Hematopoietic multipotent progenitor cell treated with erythropoietin and hydrocortisone succinate and interleukin-3 and kit ligand, for 8 days (in vitro differentiated cells): ENCODE data around the gene PLEKHD1.

Experiments used
- DNase-seq: peaks from one replicate; pipeline ENCODE4 v3.0.0-alpha.2; 2015

PLEKHD1 gene

GRCh38 chr14:69553252-69553651 lies 68.7 kb downstream of the PLEKHD1 start:
- DNase-seq, result no peak

DNA sequence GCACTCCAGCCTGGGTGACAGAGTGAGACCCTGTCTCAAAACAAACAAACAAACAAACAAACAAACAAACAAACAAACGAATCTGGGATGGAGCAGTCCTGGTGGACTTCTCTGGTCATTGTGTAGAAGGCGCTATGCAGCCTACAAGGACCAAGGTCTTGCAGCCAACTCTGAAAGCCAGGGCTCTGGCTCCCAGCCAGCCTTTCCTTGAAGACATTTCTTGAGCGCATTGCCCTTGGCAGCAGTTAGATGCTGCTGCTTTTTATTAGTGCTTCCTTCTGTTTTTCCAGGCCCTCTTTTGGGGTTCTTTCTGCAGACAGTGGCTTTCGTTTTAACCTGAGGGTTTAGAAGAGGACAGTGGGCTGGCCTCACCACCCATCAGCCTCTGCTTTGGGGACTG lies 70.0 kb downstream of the PLEKHD1 start:
- no peak for DNase-seq

DNA sequence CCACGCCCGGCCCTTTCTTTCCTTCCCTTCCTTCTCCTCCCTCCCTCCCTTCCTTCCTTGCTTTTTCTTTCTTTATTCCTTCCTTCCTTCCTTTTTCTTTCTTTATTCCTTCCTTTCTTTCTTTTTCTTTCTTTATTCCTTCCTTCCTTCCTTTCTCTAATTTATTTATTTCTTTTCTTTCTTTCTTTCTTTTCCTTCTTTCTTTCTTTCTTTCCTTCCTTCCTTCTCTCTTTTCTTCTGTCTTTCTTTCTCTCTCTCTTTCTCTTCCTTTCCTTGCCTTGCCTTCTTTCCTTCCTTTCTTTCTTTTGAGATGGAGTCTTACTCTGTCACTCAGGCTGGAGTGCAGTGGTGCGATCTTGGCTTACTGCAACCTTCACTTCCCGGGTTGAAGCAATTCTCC lies 74.2 kb downstream of the PLEKHD1 start:
- no peak for DNase-seq

DNA sequence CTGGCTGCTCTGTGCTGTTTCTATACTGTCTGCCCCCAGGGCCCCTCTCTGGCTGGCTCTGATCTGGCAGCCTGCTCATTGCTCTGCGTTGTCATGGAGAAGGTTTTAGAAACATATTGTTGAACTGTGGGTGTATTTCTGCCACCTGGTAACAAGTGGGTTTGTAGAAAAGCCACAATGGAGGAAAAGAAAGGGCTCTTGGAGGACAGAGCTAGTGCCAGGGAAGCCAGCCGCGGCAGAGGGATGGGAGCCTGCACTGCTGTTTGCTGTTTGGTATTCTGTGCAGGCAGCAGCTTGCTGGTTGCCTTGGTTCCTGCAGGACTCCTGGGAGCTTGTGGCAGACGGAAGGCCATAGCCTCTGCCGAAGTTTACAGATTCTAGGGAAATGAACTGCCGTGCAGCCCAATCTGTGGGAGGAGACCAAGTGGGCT lies 75.1 kb downstream of the PLEKHD1 start:
- DNase-seq, result no peak

DNA sequence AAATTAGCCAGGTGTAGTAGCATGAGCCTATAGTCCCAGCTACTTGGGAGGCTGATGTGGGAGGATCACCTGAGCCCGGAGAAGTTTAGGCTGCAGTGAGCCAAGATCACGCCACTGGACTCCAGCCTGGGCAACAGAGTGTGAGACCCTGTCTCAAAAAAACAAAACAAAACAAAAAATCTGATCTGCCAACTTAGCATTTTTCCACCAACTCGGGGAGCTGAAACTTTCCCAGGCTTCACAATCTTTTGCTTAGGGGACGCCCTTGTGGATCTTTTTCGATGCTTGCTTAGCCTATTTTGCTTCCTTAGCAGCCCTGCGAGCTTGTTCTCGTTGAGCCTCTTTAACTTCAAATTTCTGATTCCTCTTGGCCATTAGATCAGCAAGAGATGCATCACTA lies 76.3 kb downstream of the PLEKHD1 start:
- DNase-seq, result no peak

DNA sequence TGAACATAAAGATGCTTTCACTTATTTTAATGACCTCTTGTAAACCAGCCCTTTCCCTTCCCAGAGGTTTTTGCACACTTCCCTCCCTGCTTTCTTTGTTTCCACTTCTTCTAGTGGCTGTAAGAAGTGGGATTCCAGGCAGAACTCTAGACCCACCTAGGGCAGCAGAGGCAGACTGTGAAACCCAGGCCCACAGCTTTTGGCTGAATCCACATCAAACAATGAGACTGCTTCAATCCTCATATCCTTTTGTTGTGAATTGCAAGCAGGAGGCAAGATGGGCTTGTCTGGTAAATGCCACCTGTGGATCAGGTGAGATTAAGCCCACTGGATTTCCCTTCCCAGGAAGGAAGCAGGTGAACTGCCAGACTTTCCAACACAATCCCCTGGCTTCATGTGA lies 77.4 kb downstream of the PLEKHD1 start:
- no peak for DNase-seq

DNA sequence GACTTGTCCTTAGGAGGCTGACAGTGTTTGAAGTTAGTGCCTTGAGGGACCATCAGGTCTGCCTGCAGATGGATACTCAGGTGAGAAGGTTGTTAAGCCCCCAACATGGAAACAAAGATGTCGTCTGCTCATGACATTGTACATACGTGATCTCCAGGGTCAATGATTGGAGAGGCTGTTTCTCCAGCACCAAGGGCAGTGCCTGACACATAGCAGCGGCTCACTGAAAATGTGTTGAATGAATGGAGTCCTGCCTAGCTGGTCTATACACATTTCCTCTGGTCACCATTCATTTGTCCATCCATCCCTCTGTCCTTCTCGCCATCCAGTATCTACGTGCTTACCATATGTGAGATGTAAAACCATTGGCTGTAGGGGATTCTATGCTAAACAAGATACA lies 83.0 kb downstream of the PLEKHD1 start:
- no peak for DNase-seq

GRCh38 chr14:69569859-69570258 lies 85.3 kb downstream of the PLEKHD1 start:
- no peak for DNase-seq

- no peak for DNase-seq
These were observed 86.4 kb downstream of the PLEKHD1 start for GRCh38 chr14:69570836-69571330.

DNA sequence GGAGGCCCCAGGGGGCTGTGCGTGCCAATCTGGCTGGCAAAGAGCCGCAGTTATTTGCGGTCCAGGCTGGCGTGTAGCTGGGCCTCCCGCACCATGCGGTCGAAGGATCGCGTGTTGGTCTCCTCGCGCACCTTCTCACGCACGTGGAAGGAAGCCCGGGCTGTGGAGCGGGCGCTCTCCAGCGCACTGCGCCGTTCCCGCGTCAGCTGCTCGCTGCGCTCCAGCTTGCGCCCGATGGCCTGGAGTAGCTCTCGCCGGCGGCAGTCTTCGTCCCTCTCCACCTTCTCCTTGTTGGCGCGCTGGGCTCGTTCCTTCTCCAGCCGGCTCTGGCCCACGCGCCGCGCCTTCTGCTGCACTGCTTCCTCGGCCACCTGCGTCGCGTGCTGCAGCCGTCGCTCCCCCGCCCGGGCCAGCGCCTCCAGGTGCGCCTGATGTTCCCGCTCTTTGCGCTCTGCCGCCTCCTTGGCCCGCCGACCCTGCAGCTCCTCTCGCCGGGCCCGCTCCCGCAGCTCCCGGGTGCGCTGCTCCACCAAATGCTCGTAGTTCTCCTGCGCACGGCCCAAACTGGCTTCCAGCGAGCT lies 87.0 kb downstream of the PLEKHD1 start:
- DNase-seq, result no peak

- peak; percentile 16 for DNase-seq
These were observed 87.7 kb downstream of the PLEKHD1 start for GRCh38 chr14:69572030-69572840.

GRCh38 chr14:69572841-69573135 lies 88.3 kb downstream of the PLEKHD1 start:
- no peak for DNase-seq

DNA sequence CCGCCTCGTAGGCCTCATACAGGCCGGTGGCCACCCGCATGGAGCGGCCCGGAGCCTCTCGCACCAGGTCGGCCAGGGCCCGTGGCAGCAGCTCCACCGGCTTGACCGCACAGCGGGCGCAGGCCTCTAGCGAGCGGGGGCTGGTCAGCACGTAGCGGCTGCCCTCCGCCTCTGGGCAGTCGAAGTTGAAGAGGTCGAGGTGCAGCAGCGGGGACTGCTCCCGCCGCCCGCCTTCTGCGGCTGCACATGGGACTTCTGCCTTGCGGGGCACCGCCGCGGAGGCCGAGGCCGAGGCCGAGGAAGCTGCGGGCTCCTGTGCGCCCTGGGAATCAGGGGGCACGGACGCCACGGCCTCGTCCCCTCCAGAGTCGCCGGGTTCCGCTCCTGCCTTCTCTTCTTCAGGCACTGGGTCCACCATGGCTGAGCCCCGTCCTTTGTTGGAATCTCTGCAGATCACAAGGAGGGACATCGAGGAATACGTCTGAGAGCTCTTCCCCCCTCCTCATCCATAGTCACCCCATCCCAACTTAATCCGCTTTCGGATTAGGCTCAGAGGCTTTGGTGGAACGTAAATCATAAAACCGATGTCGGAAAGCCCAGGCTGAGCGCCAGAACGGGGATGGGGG lies 88.8 kb downstream of the PLEKHD1 start:
- no peak for DNase-seq

GRCh38 chr14:69573831-69574262 lies 89.3 kb downstream of the PLEKHD1 start:
- no peak for DNase-seq

DNA sequence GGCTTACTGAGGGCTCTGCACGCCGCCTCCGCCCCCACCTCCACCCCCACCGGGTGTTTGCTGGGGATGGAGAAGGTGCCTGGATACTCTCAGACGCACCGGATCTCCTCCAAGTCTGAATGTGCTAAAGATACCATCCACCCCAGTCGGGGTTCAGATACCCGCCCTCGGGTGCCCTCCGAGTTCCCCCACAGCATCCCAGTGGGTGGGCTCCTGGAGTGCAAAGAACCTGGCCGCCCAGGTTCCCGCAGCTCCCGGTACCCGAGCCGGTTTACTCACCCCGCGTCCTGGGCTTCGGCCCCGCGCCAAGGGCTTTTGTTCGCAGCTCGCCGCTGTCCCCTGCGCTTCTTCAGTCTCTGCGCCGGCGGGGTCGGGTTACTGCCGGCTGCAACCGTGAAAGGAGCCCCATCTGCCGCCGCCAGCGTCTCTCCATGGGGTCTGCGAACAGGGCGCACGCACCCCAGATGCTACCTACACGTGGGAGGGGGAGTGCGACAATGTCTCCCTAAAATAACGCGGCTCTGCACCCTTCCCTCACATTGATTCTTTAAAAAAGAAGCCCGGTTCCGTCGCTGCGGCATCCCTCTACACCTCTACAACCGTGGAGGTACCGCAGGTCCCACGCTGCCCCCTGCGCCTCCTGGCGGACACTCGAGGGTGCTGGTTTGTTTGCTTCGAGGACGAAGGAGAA lies 89.9 kb downstream of the PLEKHD1 start, which contains the start of gene CCDC177:
CCDC177 (minus strand) TSS at position 609 of the 691 bp plus-strand sequence. CDS start 1,249 bp downstream, outside the sequence.
- DNase-seq, result peak; percentile 60

- no peak for DNase-seq
These were observed 90.4 kb downstream of the PLEKHD1 start for GRCh38 chr14:69574954-69575295.

DNA sequence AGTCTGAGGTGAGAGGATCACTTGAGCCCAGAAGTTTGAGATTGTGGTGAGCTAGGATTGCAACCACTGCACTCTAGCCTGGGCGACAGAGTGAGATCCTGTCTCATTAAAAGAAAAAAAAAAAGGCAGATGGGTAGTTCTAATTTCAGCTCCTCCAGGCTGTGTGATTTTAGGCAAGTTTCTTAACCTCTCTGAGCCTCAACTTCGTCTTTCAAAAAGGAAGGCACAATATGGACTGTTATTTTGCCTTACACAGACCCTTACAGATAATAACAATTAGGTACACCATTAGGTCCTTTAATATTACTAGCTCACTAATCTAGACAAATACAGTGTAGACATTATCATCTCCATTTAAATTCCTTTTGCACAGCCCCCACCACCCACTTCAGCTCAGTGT lies 94.9 kb downstream of the PLEKHD1 start:
- DNase-seq, result no peak

DNA sequence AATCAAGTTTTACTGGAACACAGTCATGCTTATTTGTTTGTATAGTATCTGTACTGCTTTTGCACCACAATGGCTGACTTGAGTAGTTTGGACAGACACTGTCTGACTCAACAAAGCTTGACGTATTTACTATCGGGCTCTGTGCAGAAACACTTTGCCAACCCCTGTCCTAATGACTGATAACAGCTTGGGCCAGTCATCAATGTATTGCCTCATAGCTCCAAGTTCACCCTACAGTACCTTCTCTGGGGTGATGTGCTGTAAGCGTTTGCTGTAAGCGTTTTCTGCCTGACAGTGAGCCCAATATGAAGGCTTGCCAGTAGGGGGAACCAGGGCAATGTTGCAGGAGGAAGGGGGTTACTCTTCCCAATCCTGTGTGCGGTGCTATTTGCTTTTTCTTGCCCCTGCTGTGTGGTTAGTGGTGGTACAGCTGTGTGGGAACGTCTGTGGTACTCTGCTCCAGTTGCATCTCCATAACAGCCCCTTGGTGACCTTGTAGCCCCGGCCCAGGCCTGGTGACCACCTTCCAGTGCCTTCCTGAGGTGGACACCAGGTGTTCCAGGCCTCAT lies 95.6 kb downstream of the PLEKHD1 start:
- peak; percentile 62 for DNase-seq
